Activated B cell treated with CpG ODN at 0.5 μM for 24 hours (primary cell): Measurements from ENCODE around the gene PCDHB7. TPM values are rescaled to one million over a fixed set of nuclear protein-coding genes. Genes with fewer than 3 reads are reported as not detected.
"Not testable (repeated sequence)": the region's sequence is repeated elsewhere in the genome, so short reads cannot be mapped to it uniquely, and the experiment has no call there.

ENCODE experiments used
- ATAC-seq: fragments of 200-7000 bp; cut with Tn5 transposase; one replicate; pipeline ENCODE4 v1.10.0; 2021; ENCODE audit warnings: low read depth, mild to moderate bottlenecking, moderate library complexity
- CTCF ChIA-PET: fragments of 350-600 bp; sonication (Branson Sonifier 250); formaldehyde crosslinking; loops from one replicate; lab custom pipeline; 2021; ENCODE audit warnings: antibody characterized with exemption; lab: Charles Lee
- POLR2A ChIA-PET: fragments of 350-600 bp; sonication (Branson Sonifier 250); formaldehyde crosslinking; loops from one replicate; lab custom pipeline; 2021; ENCODE audit warnings: antibody characterized with exemption; lab: Charles Lee
- DNase-seq: peaks from one replicate; pipeline ENCODE4 v3.0.0; 2022
- H3K27ac Mint-ChIP-seq: one replicate; pipeline ENCODE4 v1.8.0; 2020; ENCODE audit warnings: mixed read lengths
- H3K27me3 Mint-ChIP-seq: one replicate; pipeline ENCODE4 v1.8.0; 2021; ENCODE audit warnings: mixed read lengths
- H3K36me3 Mint-ChIP-seq: one replicate; pipeline ENCODE4 v1.8.0; 2021; ENCODE audit warnings: low read depth, mixed read lengths
- H3K4me1 Mint-ChIP-seq: one replicate; pipeline ENCODE4 v1.8.0; 2021; ENCODE audit warnings: mixed read lengths
- H3K4me3 Mint-ChIP-seq: one replicate; pipeline ENCODE4 v1.8.0; 2020; ENCODE audit warnings: mild to moderate bottlenecking, mixed read lengths
- H3K9me3 Mint-ChIP-seq: one replicate; pipeline ENCODE4 v1.8.0; 2020; ENCODE audit warnings: mixed read lengths
- CTCF ChIP-seq: fragments of 200-600 bp; IDR thresholded peaks from one replicate; pipeline ENCODE4 v1.8.0; 2022; ENCODE audit warnings: antibody characterized with exemption, mild to moderate bottlenecking
- intact Hi-C: fragments of 100-400 bp; cut with micrococcal nuclease; formaldehyde crosslinking; loops from one replicate; pipeline ENCODE4 v1.15.1; 2024
- total RNA-seq: library from RNA; stranded (reverse); gene quantifications from 2 replicates; pipeline ENCODE4 v1.2.3, GENCODE V29; 2022

PCDHB7 gene
- total RNA-seq, 1 donor from 2014 or later, result not detected

GRCh38 chr5:141174291-141175104, 2.1 kb downstream of the PCDHB7 start:
- H3K4me3 Mint-ChIP-seq, POLR2A ChIA-PET, H3K4me1 Mint-ChIP-seq, H3K9me3 Mint-ChIP-seq, H3K36me3 Mint-ChIP-seq, H3K27ac Mint-ChIP-seq, DNase-seq, ATAC-seq, CTCF ChIA-PET: not testable (repeated sequence)
- intact Hi-C loops, result loop anchor here (5.0 kb wide), 1 partner anchor 383 kb away; no protein-coding TSS in a partner anchor
- H3K27me3 Mint-ChIP-seq, result peaks cover 13% of the 10 kb centered on the region

GRCh38 chr5:141175933-141176332, 3.5 kb downstream of the PCDHB7 start:
- intact Hi-C loops, result no loop called here
- Mint-ChIP-seq H3K4me3 (no peak overlapping the region), H3K4me1 (peaks cover 5% of the 10 kb centered on the region), H3K9me3 (peaks cover 8% of the 10 kb centered on the region), H3K27me3 (peaks cover 10% of the 10 kb centered on the region), H3K36me3 (no peaks in the 10 kb centered on the region), H3K27ac (no peak overlapping the region)
- DNase-seq, result no peak
- ChIA-PET CTCF (no interaction called here), POLR2A (no interaction called here)
- no peak for ATAC-seq
- no peak for TF ChIP-seq CTCF

DNA sequence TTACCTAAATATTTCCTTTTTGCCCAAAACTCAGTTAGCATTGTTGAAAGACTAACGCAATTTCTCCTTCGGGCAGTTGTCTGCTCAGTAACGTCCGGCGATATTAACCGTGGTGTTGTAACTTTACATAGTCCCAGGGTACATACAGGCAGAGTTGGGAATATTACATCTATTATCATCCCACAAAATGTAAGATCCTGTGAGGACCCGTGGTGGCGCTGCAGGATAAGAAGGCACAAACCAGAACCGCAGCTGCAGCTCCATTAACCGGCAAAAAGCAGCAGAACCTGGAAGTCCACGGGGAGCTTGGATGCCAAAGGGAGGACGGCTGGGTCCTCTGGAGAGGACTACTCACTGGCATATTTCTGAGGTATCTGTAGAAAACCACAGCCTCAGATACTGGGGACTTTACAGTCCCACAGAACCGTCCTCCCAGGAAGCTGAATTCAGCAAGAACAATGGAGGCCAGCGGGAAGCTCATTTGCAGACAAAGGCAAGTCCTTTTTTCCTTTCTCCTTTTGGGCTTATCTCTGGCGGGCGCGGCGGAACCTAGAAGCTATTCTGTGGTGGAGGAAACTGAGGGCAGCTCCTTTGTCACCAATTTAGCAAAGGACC, 5.2 kb downstream of the PCDHB7 start, which contains the start of gene PCDHB8:
TSS of gene PCDHB8 (plus strand) at position 214 of the 615 bp plus-strand sequence. CDS start at position 459, 245 bp downstream.
- H3K27ac Mint-ChIP-seq, H3K4me3 Mint-ChIP-seq, ATAC-seq, CTCF ChIA-PET, H3K36me3 Mint-ChIP-seq, DNase-seq, intact Hi-C loops, H3K4me1 Mint-ChIP-seq: not testable (repeated sequence)
- POLR2A ChIA-PET, result interaction anchor here (0.6 kb wide), 1 partner anchor 189 kb away, joined by 3 read pairs; no protein-coding TSS in a partner anchor
- peaks cover 11% of the 10 kb centered on the region for H3K9me3 Mint-ChIP-seq
- peaks cover 17% of the 10 kb centered on the region for H3K27me3 Mint-ChIP-seq

- CTCF ChIA-PET, intact Hi-C loops, POLR2A ChIA-PET, H3K4me1 Mint-ChIP-seq, H3K9me3 Mint-ChIP-seq, H3K27ac Mint-ChIP-seq, ATAC-seq, H3K4me3 Mint-ChIP-seq, H3K36me3 Mint-ChIP-seq, DNase-seq: not testable (repeated sequence)
- peaks cover 19% of the 10 kb centered on the region for H3K27me3 Mint-ChIP-seq
These were observed 6.9 kb downstream of the PCDHB7 start for GRCh38 chr5:141179371-141179770.

- H3K9me3 Mint-ChIP-seq, DNase-seq, H3K27ac Mint-ChIP-seq, H3K4me1 Mint-ChIP-seq, CTCF ChIA-PET, H3K4me3 Mint-ChIP-seq, ATAC-seq, POLR2A ChIA-PET, intact Hi-C loops, H3K36me3 Mint-ChIP-seq: not testable (repeated sequence)
- H3K27me3 Mint-ChIP-seq, result peaks cover 18% of the 10 kb centered on the region
These were observed 7.4 kb downstream of the PCDHB7 start for GRCh38 chr5:141179876-141180275.

DNA sequence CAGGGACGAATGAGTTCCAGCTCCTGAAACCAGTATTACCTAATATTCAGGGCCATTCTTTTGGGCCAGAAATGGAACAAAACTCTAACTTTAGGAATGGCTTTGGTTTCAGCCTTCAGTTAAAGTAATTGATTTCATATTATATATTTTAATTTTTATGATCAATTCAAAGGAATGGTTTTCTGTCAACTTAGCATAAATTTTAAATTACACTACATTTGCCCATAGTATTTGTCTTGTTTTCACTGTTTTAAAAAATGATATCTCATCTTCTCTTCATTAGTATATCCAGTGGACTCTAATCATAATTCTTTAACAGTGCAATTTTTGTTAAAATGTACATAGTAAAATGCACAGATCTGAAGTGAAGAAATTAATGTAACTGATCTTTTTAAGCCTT, 7.9 kb downstream of the PCDHB7 start:
- DNase-seq, result no peak
- ChIA-PET POLR2A (no interaction called here), CTCF (no interaction called here)
- intact Hi-C loops, result no loop called here
- H3K27me3 Mint-ChIP-seq, result peaks cover 15% of the 10 kb centered on the region
- no peaks in the 10 kb centered on the region for H3K36me3 Mint-ChIP-seq
- H3K4me1 Mint-ChIP-seq, result no peaks in the 10 kb centered on the region
- no peak for ATAC-seq
- no peak overlapping the region for H3K27ac Mint-ChIP-seq
- H3K9me3 Mint-ChIP-seq, result peaks cover 8% of the 10 kb centered on the region
- H3K4me3 Mint-ChIP-seq, result no peak overlapping the region
- TF ChIP-seq CTCF, result no peak

GRCh38 chr5:141182248-141182647, 9.8 kb downstream of the PCDHB7 start, which contains the start of gene PCDHB16:
Gene PCDHB16 (plus strand): TSS chr5:141182387. CDS start chr5:141182560, 173 bp downstream.
- DNase-seq, result no peak
- peaks cover 4% of the 10 kb centered on the region for H3K36me3 Mint-ChIP-seq
- peaks cover 8% of the 10 kb centered on the region for H3K9me3 Mint-ChIP-seq
- intact Hi-C loops, result no loop called here
- H3K4me1 Mint-ChIP-seq, result peaks cover 4% of the 10 kb centered on the region
- TF ChIP-seq CTCF, result no peak
- ChIA-PET POLR2A (no interaction called here), CTCF (no interaction called here)
- no peak within 1 kb of the TSS for H3K27ac Mint-ChIP-seq
- no peak within 1 kb of the TSS for H3K4me3 Mint-ChIP-seq
- H3K27me3 Mint-ChIP-seq, result peaks cover 19% of the 10 kb centered on the region
- ATAC-seq, result no peak

GRCh38 chr5:141184117-141184855, 11.8 kb downstream of the PCDHB7 start:
- H3K4me1 Mint-ChIP-seq, H3K4me3 Mint-ChIP-seq, CTCF ChIA-PET, intact Hi-C loops, H3K27ac Mint-ChIP-seq, DNase-seq, H3K36me3 Mint-ChIP-seq, POLR2A ChIA-PET, ATAC-seq: not testable (repeated sequence)
- Mint-ChIP-seq H3K9me3 (peaks cover 13% of the 10 kb centered on the region), H3K27me3 (peaks cover 22% of the 10 kb centered on the region)
